PFSK-1 (cell line): ENCODE data around the gene ERN1.

ENCODE experiments used
- FOXP2 ChIP-seq: optimal IDR thresholded peaks from 2 replicates; pipeline ENCODE3; 2011; ENCODE audit warnings: borderline replicate concordance, control low read depth, inconsistent platforms; ENCODE audit not compliant: insufficient read depth; ENCODE audit errors: extremely low read length, extremely low read depth
- POLR2AphosphoS5 ChIP-seq: IDR thresholded peaks from 2 replicates; pipeline ENCODE4 v1.6.1; 2012; ENCODE audit warnings: low read depth, mild to moderate bottlenecking, control low read depth, low read length, moderate library complexity
- REST ChIP-seq, 2 experiments: IDR thresholded peaks; 2 replicates each; pipeline versions ENCODE4 v1.6.1 to v1.8.0; 2011 to 2012; ENCODE audit warnings: low read depth in 2 of 2, low read length in 2 of 2, control low read depth in 1 of 2, inconsistent platforms in 1 of 2, mild to moderate bottlenecking in 1 of 2, moderate library complexity in 1 of 2; ENCODE audit not compliant: insufficient read depth in 1 of 2
- SIN3A ChIP-seq: IDR thresholded peaks from 2 replicates; pipeline ENCODE4 v1.6.1; 2012; ENCODE audit warnings: mild to moderate bottlenecking, low read length, moderate library complexity, borderline replicate concordance; ENCODE audit not compliant: insufficient read depth
- TAF1 ChIP-seq: IDR thresholded peaks from 2 replicates; pipeline ENCODE4 v1.6.1; 2012; ENCODE audit warnings: low read length, control low read depth, borderline replicate concordance; ENCODE audit not compliant: insufficient read depth

ERN1 gene

GRCh38 chr17:64077379-64077778 lies 52.6 kb downstream of the ERN1 start:
- TF ChIP-seq REST (IDR thresholded peaks at IDR 0.05; ENCODE audit: insufficient read depth in 1 of 2, low read depth in 2 of 2, low read length in 2 of 2) (no peak), TAF1 (no peak), FOXP2 (no peak), SIN3A (no peak), POLR2AphosphoS5 (no peak)

- no peak for TF ChIP-seq FOXP2
- TF ChIP-seq POLR2AphosphoS5: no peak
- TF ChIP-seq SIN3A: no peak
- no peak for TF ChIP-seq TAF1
- no peak for TF ChIP-seq REST (IDR thresholded peaks at IDR 0.05; ENCODE audit: insufficient read depth in 1 of 2, low read depth in 2 of 2, low read length in 2 of 2)
Measured at GRCh38 chr17:64075913-64076312, 54.0 kb downstream of the ERN1 start.

- TF ChIP-seq FOXP2: no peak
- TF ChIP-seq SIN3A: no peak
- TF ChIP-seq TAF1: no peak
- no peak for TF ChIP-seq REST (IDR thresholded peaks at IDR 0.05; ENCODE audit: insufficient read depth in 1 of 2, low read depth in 2 of 2, low read length in 2 of 2)
- TF ChIP-seq POLR2AphosphoS5: no peak
Measured at GRCh38 chr17:64074704-64075426, 55.1 kb downstream of the ERN1 start.

- TF ChIP-seq FOXP2: no peak
- no peak for TF ChIP-seq REST (IDR thresholded peaks at IDR 0.05; ENCODE audit: insufficient read depth in 1 of 2, low read depth in 2 of 2, low read length in 2 of 2)
- TF ChIP-seq SIN3A: no peak
- TF ChIP-seq TAF1: no peak
- TF ChIP-seq POLR2AphosphoS5: no peak
Measured at GRCh38 chr17:64073771-64074703, 55.9 kb downstream of the ERN1 start.
